ENCODE measurements around the gene UNG. TPM values are rescaled to one million over a fixed set of nuclear protein-coding genes. Genes with fewer than 3 reads are reported as not detected.

The UNG gene
- total RNA-seq, 1 experiment from 2014 or later = 67.5 TPM

GRCh38 chr12:109160433-109160832 is 63.0 kb downstream of the UNG start:
- no peak overlapping the region for H3K4me3 ChIP-seq
- no peaks in the 10 kb centered on the region for H3K27me3 ChIP-seq
- H3K9me3 ChIP-seq = no peaks in the 10 kb centered on the region
- DNase-seq = no peak
- H3K36me3 ChIP-seq = no peaks in the 10 kb centered on the region

Other genes starting within 250 kb of the UNG start
- 7.0 and 8.7 TPM in 2 replicates for gene SSH1, start 240.0 kb upstream of the UNG start, total RNA-seq (2014; rRNA removed; shearing (Covaris generic); ENCODE audit: low replicate concordance)
- not detected in 2 replicates for gene DAO, start 217.5 kb upstream of the UNG start, total RNA-seq (2014; rRNA removed; shearing (Covaris generic); ENCODE audit: low replicate concordance)
- gene SVOP, start 76.5 kb upstream of the UNG start, total RNA-seq (2014; rRNA removed; shearing (Covaris generic); ENCODE audit: low replicate concordance) = not detected in 2 replicates
- gene USP30, start 45.0 kb upstream of the UNG start, total RNA-seq (2014; rRNA removed; shearing (Covaris generic); ENCODE audit: low replicate concordance) = 6.1 and 18.8 TPM in 2 replicates
- 46.7 and 54.9 TPM in 2 replicates for gene ALKBH2, start 4.1 kb upstream of the UNG start, total RNA-seq (2014; rRNA removed; shearing (Covaris generic); ENCODE audit: low replicate concordance)
- gene ACACB, start 19.0 kb downstream of the UNG start, total RNA-seq (2014; rRNA removed; shearing (Covaris generic); ENCODE audit: low replicate concordance) = 0.20 and 2.9 TPM in 2 replicates
- not detected in 2 replicates for gene FOXN4, start 211.7 kb downstream of the UNG start, total RNA-seq (2014; rRNA removed; shearing (Covaris generic); ENCODE audit: low replicate concordance)